Mesenchymal stem cell (in vitro differentiated cells and primary cell): Measurements from ENCODE around the gene KRTAP12-3.
"Not testable (repeated sequence)": the region's sequence is repeated elsewhere in the genome, so short reads cannot be mapped to it uniquely, and the experiment has no call there.

ENCODE experiments used
- DNase-seq: peaks from one replicate; pipeline ENCODE4 v3.0.0-alpha.2; 2013
- H2AFZ ChIP-seq: one replicate; pipeline ENCODE4 v1.6.1; 2013; ENCODE audit warnings: low read depth, mild to moderate bottlenecking, control low read depth, inconsistent platforms, low read length, moderate library complexity
- H2AK5ac ChIP-seq: 2 replicates; pipeline ENCODE4 v1.6.1; 2013; ENCODE audit warnings: low read length, moderate library complexity, mild to moderate bottlenecking, inconsistent platforms; ENCODE audit not compliant: severe bottlenecking
- H2BK120ac ChIP-seq: one replicate; pipeline ENCODE4 v1.6.1; 2013; ENCODE audit warnings: low read depth, mild to moderate bottlenecking, inconsistent platforms, low read length, moderate library complexity
- H2BK12ac ChIP-seq, 2 experiments: one replicate each; pipeline ENCODE4 v1.6.1; 2013; ENCODE audit warnings: inconsistent platforms in 2 of 2, low read length in 2 of 2, mild to moderate bottlenecking in 2 of 2, moderate library complexity in 2 of 2, control low read depth in 1 of 2
- H2BK15ac ChIP-seq: one replicate; pipeline ENCODE4 v1.6.1; 2013; ENCODE audit warnings: mild to moderate bottlenecking, low read depth, inconsistent platforms; ENCODE audit not compliant: poor library complexity, severe bottlenecking
- H2BK5ac ChIP-seq: 2 replicates; pipeline ENCODE4 v1.6.1; 2013; ENCODE audit warnings: low read depth, mild to moderate bottlenecking, low read length, control low read depth, inconsistent platforms; ENCODE audit not compliant: poor library complexity, severe bottlenecking
- H3K14ac ChIP-seq, 2 experiments: one replicate each; pipeline ENCODE4 v1.6.1; 2013; ENCODE audit warnings: inconsistent platforms in 2 of 2, low read length in 2 of 2, control low read depth in 1 of 2, mild to moderate bottlenecking in 1 of 2, moderate library complexity in 1 of 2
- H3K18ac ChIP-seq, 2 experiments: one replicate each; pipeline ENCODE4 v1.6.1; 2013; ENCODE audit warnings: inconsistent platforms in 2 of 2, low read length in 2 of 2, control low read depth in 1 of 2, low read depth in 1 of 2, mild to moderate bottlenecking in 1 of 2
- H3K23ac ChIP-seq, 2 experiments: one replicate each; pipeline ENCODE4 v1.6.1; 2013; ENCODE audit warnings: inconsistent platforms in 2 of 2, low read length in 2 of 2, mild to moderate bottlenecking in 2 of 2, moderate library complexity in 2 of 2, control low read depth in 1 of 2
- H3K27ac ChIP-seq: 2 replicates; pipeline ENCODE4 v1.5.1; 2013; ENCODE audit warnings: mild to moderate bottlenecking, moderate library complexity, low read length, control low read depth, inconsistent platforms; ENCODE audit not compliant: poor library complexity, severe bottlenecking
- H3K27me3 ChIP-seq, 2 experiments: 2 replicates each; pipeline versions ENCODE4 v1.6.1 to v1.7.0; 2013; ENCODE audit warnings: low read length in 2 of 2, mild to moderate bottlenecking in 2 of 2, moderate library complexity in 2 of 2, control low read depth in 1 of 2, inconsistent platforms in 1 of 2; ENCODE audit not compliant: control insufficient read depth in 1 of 2, insufficient read depth in 1 of 2
- H3K36me3 ChIP-seq, 2 experiments: 2 replicates each; pipeline versions ENCODE4 v1.6.1 to v1.7.0; 2013; ENCODE audit warnings: low read length in 2 of 2, control low read depth in 1 of 2, inconsistent platforms in 1 of 2, low read depth in 1 of 2, mild to moderate bottlenecking in 1 of 2; ENCODE audit not compliant: insufficient read depth in 2 of 2, control insufficient read depth in 1 of 2
- H3K4ac ChIP-seq, 2 experiments: one replicate each; pipeline ENCODE4 v1.6.1; 2013; ENCODE audit warnings: inconsistent platforms in 2 of 2, low read length in 2 of 2, mild to moderate bottlenecking in 2 of 2, moderate library complexity in 2 of 2, control low read depth in 1 of 2, low read depth in 1 of 2
- H3K4me1 ChIP-seq: 2 replicates; pipeline ENCODE4 v1.6.1; 2013; ENCODE audit warnings: low read depth, low read length, control low read depth; ENCODE audit not compliant: control insufficient read depth, insufficient read depth
- H3K4me2 ChIP-seq: 2 replicates; pipeline ENCODE4 v1.6.1; 2013; ENCODE audit warnings: low read length, mild to moderate bottlenecking, inconsistent platforms; ENCODE audit not compliant: poor library complexity, severe bottlenecking
- H3K4me3 ChIP-seq, 2 experiments: 2 replicates each; pipeline versions ENCODE4 v1.5.1 to v1.7.0; 2013; ENCODE audit warnings: low read length in 2 of 2, mild to moderate bottlenecking in 2 of 2, control low read depth in 1 of 2, low read depth in 1 of 2; ENCODE audit not compliant: insufficient read depth in 1 of 2
- H3K79me1 ChIP-seq: replicated peaks from 2 replicates; pipeline ENCODE4 v1.6.1; 2013; ENCODE audit warnings: mild to moderate bottlenecking, control low read depth, low read length, inconsistent platforms; ENCODE audit not compliant: poor library complexity, severe bottlenecking
- H3K9ac ChIP-seq: 2 replicates; pipeline ENCODE4 v1.7.0; 2013; ENCODE audit warnings: mild to moderate bottlenecking, low read length, moderate library complexity
- H3K9me3 ChIP-seq: 2 replicates; pipeline ENCODE4 v1.7.0; 2013; ENCODE audit warnings: mild to moderate bottlenecking, low read length; ENCODE audit not compliant: control insufficient read depth
- H4K8ac ChIP-seq: one replicate; pipeline ENCODE4 v1.6.1; 2013; ENCODE audit warnings: inconsistent platforms, mild to moderate bottlenecking, low read length, moderate library complexity
- H4K91ac ChIP-seq: one replicate; pipeline ENCODE4 v1.6.1; 2013; ENCODE audit warnings: mild to moderate bottlenecking, low read length, inconsistent platforms
- WGBS: methylation state at CpG from one replicate; pipeline ENCODE4 v1.1.7; 2013; ENCODE audit warnings: mixed read lengths; 5-methylcytosine and 5-hydroxymethylcytosine counted together

Gene KRTAP12-3

DNA sequence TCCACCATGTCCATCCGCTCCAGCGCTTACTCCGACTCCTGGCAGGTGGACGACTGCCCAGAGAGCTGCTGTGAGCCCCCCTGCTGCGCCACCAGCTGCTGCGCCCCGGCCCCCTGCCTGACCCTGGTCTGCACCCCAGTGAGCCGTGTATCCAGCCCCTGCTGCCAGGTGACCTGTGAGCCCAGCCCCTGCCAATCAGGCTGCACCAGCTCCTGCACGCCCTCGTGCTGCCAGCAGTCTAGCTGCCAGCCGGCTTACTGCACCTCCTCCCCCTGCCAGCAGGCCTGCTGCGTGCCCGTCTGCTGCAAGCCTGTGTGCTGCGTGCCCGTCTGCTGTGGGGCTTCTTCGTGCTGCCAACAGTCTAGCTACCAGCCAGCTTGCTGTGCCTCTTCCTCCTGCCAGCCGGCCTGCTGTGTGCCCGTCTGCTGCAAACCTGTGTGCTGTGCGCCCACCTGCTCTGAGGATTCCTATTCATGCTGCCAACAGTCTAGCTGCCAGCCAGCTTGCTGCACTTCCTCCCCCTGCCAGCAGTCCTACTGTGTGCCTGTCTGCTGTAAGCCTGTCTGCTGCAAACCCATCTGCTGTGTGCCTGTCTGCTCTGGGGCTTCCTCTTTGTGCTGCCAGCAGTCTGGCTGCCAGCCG is 30.4 kb upstream of the KRTAP12-3 start:
- H3K36me3 ChIP-seq, H2BK12ac ChIP-seq, H3K79me1 ChIP-seq, H2BK120ac ChIP-seq, H2BK5ac ChIP-seq, H4K91ac ChIP-seq, H3K18ac ChIP-seq, DNase-seq, H2BK15ac ChIP-seq, H3K4ac ChIP-seq, H3K9ac ChIP-seq, H3K4me3 ChIP-seq, H3K14ac ChIP-seq, H3K27ac ChIP-seq, H4K8ac ChIP-seq, H3K4me1 ChIP-seq, H2AK5ac ChIP-seq, H3K27me3 ChIP-seq, H2AFZ ChIP-seq, H3K4me2 ChIP-seq, H3K23ac ChIP-seq: not testable (repeated sequence)
- peaks cover 55% of the 10 kb centered on the region for H3K9me3 ChIP-seq
- WGBS, result 80% methylated on average over 20 of the region's 20 CpGs

GRCh38 chr21:44627831-44628233 is 29.9 kb upstream of the KRTAP12-3 start:
- H3K4me3 ChIP-seq, H4K8ac ChIP-seq, H3K27ac ChIP-seq, H3K79me1 ChIP-seq, H2BK15ac ChIP-seq, H2BK120ac ChIP-seq, H2AK5ac ChIP-seq, H2AFZ ChIP-seq, H3K18ac ChIP-seq, H3K27me3 ChIP-seq, H3K4me2 ChIP-seq, H3K14ac ChIP-seq, DNase-seq, H3K9ac ChIP-seq, H4K91ac ChIP-seq, H3K36me3 ChIP-seq, H3K23ac ChIP-seq, H3K4me1 ChIP-seq, H2BK5ac ChIP-seq, H3K4ac ChIP-seq, H2BK12ac ChIP-seq: not testable (repeated sequence)
- WGBS, result 72% methylated on average over 6 of the region's 15 CpGs
- H3K9me3 ChIP-seq, result peaks cover 53% of the 10 kb centered on the region

GRCh38 chr21:44628707-44629391 is 28.9 kb upstream of the KRTAP12-3 start:
- no peak for DNase-seq
- Histone ChIP-seq H2BK15ac (no peak overlapping the region), H3K23ac (no peak overlapping the region), H3K36me3 (no peaks in the 10 kb centered on the region), H4K91ac (no peak overlapping the region), H2BK12ac (no peak overlapping the region), H3K9ac (no peak overlapping the region), H3K27me3 (no peaks in the 10 kb centered on the region), H3K4ac (no peak overlapping the region), H3K9me3 (peaks cover 44% of the 10 kb centered on the region), H2BK5ac (no peak overlapping the region), H3K79me1 (no peaks in the 10 kb centered on the region), H2AFZ (no peak overlapping the region), H3K18ac (no peak overlapping the region), H3K4me1 (no peaks in the 10 kb centered on the region), H4K8ac (no peak overlapping the region), H3K27ac (no peak overlapping the region), H2AK5ac (no peak overlapping the region), H3K14ac (no peak overlapping the region), H3K4me2 (no peak overlapping the region), H3K4me3 (no peak overlapping the region), H2BK120ac (no peak overlapping the region)
- WGBS, result 74% methylated on average over 16 of the region's 18 CpGs

GRCh38 chr21:44630440-44630839 is 27.3 kb upstream of the KRTAP12-3 start:
- no peak overlapping the region for H3K27ac ChIP-seq
- H3K4me1 ChIP-seq, result no peaks in the 10 kb centered on the region
- WGBS, result no CpG with 5 or more reads among the region's 2 CpGs
- no peak overlapping the region for H3K4me2 ChIP-seq
- no peak for DNase-seq
- no peaks in the 10 kb centered on the region for H3K79me1 ChIP-seq
- H2AFZ ChIP-seq, result no peak overlapping the region
- H2AK5ac ChIP-seq, result no peak overlapping the region
- no peak overlapping the region for H2BK5ac ChIP-seq
- no peak overlapping the region for H2BK120ac ChIP-seq
- H3K4me3 ChIP-seq, result no peak overlapping the region
- H3K36me3 ChIP-seq, result no peaks in the 10 kb centered on the region
- H3K9ac ChIP-seq, result no peak overlapping the region
- no peaks in the 10 kb centered on the region for H3K27me3 ChIP-seq
- H4K8ac ChIP-seq, result no peak overlapping the region
- H4K91ac ChIP-seq, result no peak overlapping the region
- no peak overlapping the region for H2BK15ac ChIP-seq
- no peak overlapping the region for H3K23ac ChIP-seq
- H3K18ac ChIP-seq, result no peak overlapping the region
- no peak overlapping the region for H3K14ac ChIP-seq
- H2BK12ac ChIP-seq, result no peak overlapping the region
- peaks cover 35% of the 10 kb centered on the region for H3K9me3 ChIP-seq
- no peak overlapping the region for H3K4ac ChIP-seq
